ENCODE data around the gene EPHA10.

GRCh38 chr1:37755951-37756560, 8.9 kb downstream of the EPHA10 start:
- TF ChIP-seq POLR2A (IDR thresholded peaks at IDR 0.05) (no peak), POLR2AphosphoS5 (IDR thresholded peaks at IDR 0.05) (no peak)
- TF ChIP-seq, protein P1, sequence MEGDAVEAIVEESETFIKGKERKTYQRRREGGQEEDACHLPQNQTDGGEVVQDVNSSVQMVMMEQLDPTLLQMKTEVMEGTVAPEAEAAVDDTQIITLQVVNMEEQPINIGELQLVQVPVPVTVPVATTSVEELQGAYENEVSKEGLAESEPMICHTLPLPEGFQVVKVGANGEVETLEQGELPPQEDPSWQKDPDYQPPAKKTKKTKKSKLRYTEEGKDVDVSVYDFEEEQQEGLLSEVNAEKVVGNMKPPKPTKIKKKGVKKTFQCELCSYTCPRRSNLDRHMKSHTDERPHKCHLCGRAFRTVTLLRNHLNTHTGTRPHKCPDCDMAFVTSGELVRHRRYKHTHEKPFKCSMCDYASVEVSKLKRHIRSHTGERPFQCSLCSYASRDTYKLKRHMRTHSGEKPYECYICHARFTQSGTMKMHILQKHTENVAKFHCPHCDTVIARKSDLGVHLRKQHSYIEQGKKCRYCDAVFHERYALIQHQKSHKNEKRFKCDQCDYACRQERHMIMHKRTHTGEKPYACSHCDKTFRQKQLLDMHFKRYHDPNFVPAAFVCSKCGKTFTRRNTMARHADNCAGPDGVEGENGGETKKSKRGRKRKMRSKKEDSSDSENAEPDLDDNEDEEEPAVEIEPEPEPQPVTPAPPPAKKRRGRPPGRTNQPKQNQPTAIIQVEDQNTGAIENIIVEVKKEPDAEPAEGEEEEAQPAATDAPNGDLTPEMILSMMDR (IDR thresholded peaks at IDR 0.05 in 8 of 11, conservative IDR thresholded peaks at IDR 0.05 in 3 of 11) = no peak

All from spleen (tissue), 7 donors.